GM23338 (cell line): ENCODE data around the gene KRTAP4-16.

ENCODE experiments used
- CTCF ChIP-seq, 2 experiments: fragments of 200-600 bp in 1 of 2; sonication (generic) in 1 of 2; conservative IDR thresholded peaks; 2 replicates each; pipeline versions ENCODE4 v1.5.1 to v1.6.1; 2016 to 2017; ENCODE audit warnings: antibody characterized with exemption in 2 of 2, low read depth in 2 of 2, mild to moderate bottlenecking in 2 of 2, moderate library complexity in 1 of 2
- POLR2AphosphoS5 ChIP-seq: IDR thresholded peaks from 2 replicates; pipeline ENCODE4 v1.6.1; 2016; ENCODE audit warnings: antibody characterized with exemption, low read depth

GRCh38 chr17:41064301-41064700 lies 37.7 kb downstream of the KRTAP4-16 start:
- TF ChIP-seq CTCF (conservative IDR thresholded peaks at IDR 0.05; ENCODE audit: low read depth in 2 of 2) (no peak), POLR2AphosphoS5 (no peak)
